ENCODE results near the gene NBL1.

The NBL1 gene

GRCh38 chr1:19670787-19671186 is 26.7 kb downstream of the NBL1 start:
- DNase-seq (ENCODE audit: low spot score), result no peak

GRCh38 chr1:19672237-19672636 is 28.1 kb downstream of the NBL1 start:
- no peak for DNase-seq (ENCODE audit: low spot score)

GRCh38 chr1:19675797-19676196 is 31.7 kb downstream of the NBL1 start:
- no peak for DNase-seq (ENCODE audit: low spot score)

- DNase-seq (ENCODE audit: low spot score), result peak; percentile 38
These were observed 32.4 kb downstream of the NBL1 start for GRCh38 chr1:19676438-19676922.

GRCh38 chr1:19678493-19678892 is 34.4 kb downstream of the NBL1 start:
- no peak for DNase-seq (ENCODE audit: low spot score)

- no peak for DNase-seq (ENCODE audit: low spot score)
These were observed 34.9 kb downstream of the NBL1 start for GRCh38 chr1:19678931-19679453.

GRCh38 chr1:19679691-19680090 is 35.6 kb downstream of the NBL1 start:
- DNase-seq (ENCODE audit: low spot score), result no peak

GRCh38 chr1:19680644-19681043 is 36.5 kb downstream of the NBL1 start:
- no peak for DNase-seq (ENCODE audit: low spot score)

- no peak for DNase-seq (ENCODE audit: low spot score)
These were observed 38.1 kb downstream of the NBL1 start for GRCh38 chr1:19682257-19682656.

- DNase-seq (ENCODE audit: low spot score), result no peak
These were observed 38.8 kb downstream of the NBL1 start for GRCh38 chr1:19682901-19683300.

- no peak for DNase-seq (ENCODE audit: low spot score)
These were observed 39.2 kb downstream of the NBL1 start for GRCh38 chr1:19683351-19683750.

GRCh38 chr1:19684677-19685076 is 40.6 kb downstream of the NBL1 start:
- DNase-seq (ENCODE audit: low spot score), result no peak

GRCh38 chr1:19685994-19686393 is 41.9 kb downstream of the NBL1 start:
- no peak for DNase-seq (ENCODE audit: low spot score)

GRCh38 chr1:19687414-19687813 is 43.3 kb downstream of the NBL1 start:
- DNase-seq (ENCODE audit: low spot score), result no peak

GRCh38 chr1:19688041-19688842 is 44.1 kb downstream of the NBL1 start:
- no peak for DNase-seq (ENCODE audit: low spot score)

GRCh38 chr1:19689085-19689757 is 45.1 kb downstream of the NBL1 start:
- DNase-seq (ENCODE audit: low spot score), result no peak

- no peak for DNase-seq (ENCODE audit: low spot score)
These were observed 45.7 kb downstream of the NBL1 start for GRCh38 chr1:19689856-19690255.

- no peak for DNase-seq (ENCODE audit: low spot score)
These were observed 46.2 kb downstream of the NBL1 start for GRCh38 chr1:19690342-19690741.

- no peak for DNase-seq (ENCODE audit: low spot score)
These were observed 50.2 kb downstream of the NBL1 start for GRCh38 chr1:19694298-19694697.

GRCh38 chr1:19695772-19696171 is 51.7 kb downstream of the NBL1 start:
- no peak for DNase-seq (ENCODE audit: low spot score)

GRCh38 chr1:19696820-19697219 is 52.7 kb downstream of the NBL1 start:
- no peak for DNase-seq (ENCODE audit: low spot score)

- peak; percentile 18 for DNase-seq (ENCODE audit: low spot score)
These were observed 54.1 kb downstream of the NBL1 start for GRCh38 chr1:19698181-19698580.

GRCh38 chr1:19700079-19700777 is 56.1 kb downstream of the NBL1 start:
- DNase-seq (ENCODE audit: low spot score), result no peak

Data from NAMALWA (cell line).